HG03025 (cell line): ENCODE results near the gene LTBP1.
A peak's percentile ranks its signal among the peaks of the same experiment; 100 is the strongest.

Experiments used
- ATAC-seq: cut with Tn5 transposase; IDR thresholded peaks from one replicate; pipeline ENCODE4 v1.9.1; 2021; ENCODE audit warnings: mild to moderate bottlenecking, moderate library complexity; ENCODE audit not compliant: unreplicated experiment, low FRiP score

LTBP1 gene

DNA sequence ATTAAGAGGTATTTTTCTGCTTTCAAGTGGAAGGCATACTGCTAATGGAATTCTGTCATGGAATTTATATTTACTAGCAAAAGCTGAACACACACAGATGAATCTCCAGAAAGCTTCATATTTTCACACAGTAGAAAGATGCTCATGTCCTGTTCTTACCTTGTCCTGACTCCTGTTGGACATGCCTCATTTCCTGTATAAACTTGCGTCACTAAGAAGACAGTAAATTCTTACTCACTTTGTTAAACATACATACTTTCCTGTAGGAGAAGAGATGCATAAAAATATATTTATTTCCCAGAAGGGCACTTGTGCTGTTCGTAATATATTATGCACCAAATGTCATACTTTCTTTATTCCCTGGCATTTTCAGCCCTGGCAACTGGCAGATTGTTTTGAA is 291.4 kb downstream of the LTBP1 start:
- no peak for ATAC-seq

DNA sequence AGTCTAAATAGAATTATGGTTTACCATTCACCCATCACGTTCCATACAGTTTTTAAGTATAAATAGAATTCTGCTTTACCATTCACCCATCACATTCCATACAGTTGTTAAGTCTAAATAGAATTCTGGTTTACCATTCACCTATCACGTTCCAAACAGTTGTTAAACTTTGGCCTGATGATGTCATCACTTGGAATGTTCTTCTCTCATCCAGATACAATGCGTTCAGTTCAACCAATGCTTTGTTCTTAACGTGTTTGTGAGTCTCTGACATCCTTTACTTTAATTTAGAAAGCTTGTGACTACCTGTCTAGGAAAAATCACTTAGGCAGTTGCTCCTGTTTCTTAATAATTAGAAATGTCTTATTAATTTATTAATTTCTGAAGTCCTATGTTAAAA is 293.4 kb downstream of the LTBP1 start:
- ATAC-seq: no peak

DNA sequence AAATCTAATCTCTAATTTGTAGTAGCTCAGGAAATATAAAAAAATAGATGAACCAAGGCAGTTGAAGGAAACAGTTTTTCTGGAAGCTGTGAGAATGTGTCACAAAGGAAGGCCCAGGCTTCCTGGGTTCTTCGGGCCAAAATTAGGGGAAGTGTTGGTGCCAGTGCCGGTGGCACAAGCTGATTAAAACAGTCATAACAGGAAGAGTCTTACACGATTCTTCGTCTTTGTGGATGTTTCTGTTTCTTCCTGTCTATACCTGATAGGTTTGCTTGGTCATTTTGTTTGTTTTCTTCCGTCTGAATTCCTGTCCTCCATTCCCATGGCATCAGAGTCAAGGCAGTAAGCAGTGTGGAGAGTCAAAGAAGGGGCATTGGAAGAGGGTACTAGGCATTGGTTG is 294.3 kb downstream of the LTBP1 start:
- ATAC-seq: no peak

DNA sequence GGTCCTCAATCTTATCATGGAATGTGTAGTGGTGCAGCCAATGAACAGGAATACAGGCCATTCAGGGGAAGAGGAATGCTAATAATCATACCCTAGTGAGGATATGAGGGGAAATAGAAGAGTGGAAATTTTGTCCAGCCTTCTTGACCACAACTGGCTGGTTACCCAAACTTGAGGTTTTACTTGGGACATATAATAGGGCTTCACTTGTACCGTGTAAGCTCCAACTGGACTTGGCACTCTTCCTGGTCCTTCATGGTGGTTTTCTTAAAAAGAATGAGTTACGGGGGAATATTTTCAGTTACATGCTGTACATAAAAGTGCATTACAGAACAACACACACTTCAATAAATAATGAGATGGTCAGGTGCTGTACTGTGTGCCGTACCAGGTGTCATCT is 294.8 kb downstream of the LTBP1 start:
- no peak for ATAC-seq

DNA sequence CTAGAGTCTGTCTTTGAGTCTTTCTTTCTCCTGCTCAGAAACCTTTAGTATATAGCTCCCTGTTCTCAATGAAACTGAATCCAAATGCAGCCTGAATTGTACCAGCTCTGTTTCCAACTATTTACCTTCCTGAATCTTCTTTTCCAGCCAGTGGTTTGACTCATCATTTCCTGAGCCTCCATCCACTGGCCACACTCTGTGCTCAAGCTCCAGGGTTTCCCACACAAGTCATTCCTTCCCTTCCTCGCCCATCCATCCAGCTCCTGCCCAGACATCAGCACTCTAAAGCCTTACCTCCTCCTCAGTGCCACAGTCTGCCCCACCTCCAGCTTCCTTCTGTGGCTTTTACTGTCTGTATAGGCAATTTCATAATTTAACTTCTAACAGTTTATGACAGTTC is 296.1 kb downstream of the LTBP1 start:
- no peak for ATAC-seq

DNA sequence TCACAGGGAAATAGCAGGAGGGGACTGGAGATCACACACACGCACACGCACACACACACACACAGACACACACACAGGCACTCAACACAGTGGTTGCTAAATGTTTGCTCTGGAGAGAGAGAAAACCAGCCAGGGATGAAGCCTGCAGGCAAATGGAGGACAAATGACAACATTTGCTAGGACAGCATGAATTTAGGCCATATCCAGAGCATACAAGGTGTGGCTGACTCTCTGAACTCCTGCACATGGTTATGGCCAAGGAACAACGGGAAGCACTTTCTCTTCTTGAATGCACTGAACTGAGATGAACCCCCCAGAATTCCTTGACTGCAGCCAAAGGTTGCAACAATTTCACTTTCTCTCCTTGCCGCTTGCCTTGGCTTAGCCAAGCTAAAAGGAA is 299.7 kb downstream of the LTBP1 start:
- no peak for ATAC-seq

DNA sequence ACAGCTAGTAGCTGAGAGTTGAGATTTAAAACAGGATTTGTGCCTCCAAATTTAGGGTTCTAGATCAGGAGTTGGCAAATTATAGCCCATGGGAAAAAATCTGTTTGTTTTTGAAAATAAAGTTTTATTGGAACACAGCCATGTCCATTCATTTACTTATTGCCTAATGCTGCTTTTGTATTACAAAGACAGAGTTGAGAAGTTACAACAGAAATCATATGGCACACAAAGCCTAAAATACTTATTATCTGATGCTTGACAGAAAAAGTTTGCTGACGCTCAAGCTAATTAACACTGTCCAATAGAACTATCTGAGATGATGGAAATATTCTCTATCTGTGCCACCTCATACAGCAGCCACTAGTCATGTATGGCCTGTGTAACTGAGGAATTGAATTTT is 300.6 kb downstream of the LTBP1 start:
- no peak for ATAC-seq

DNA sequence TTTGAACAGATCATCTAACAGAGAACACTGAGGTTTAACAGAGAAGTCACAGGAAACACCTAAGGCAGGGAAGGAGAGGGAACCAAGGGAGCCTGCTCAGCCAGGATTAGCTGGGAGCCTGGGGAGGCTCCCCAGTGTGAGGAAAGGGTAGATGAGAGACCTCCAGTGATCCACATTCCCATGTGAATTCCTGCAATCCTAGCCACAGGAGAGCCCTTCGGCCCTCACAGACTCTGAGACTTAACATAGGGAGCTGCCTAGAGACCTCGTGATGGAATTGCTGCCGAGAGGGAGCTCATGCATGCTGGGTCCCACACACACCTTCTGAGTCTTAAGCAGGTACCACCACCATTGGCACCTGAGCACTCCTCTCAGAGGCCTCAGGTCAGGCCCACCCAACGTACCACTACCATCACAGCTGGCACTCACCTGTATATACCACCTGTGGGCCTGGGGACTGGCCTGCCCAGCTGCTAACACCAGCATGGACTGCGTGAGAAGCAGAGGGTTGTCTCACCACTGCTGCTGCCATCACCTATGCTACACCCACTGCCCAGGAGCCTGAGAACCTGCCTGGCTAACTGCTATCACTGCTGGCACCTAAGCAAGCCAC is 303.8 kb downstream of the LTBP1 start:
- ATAC-seq: no peak

DNA sequence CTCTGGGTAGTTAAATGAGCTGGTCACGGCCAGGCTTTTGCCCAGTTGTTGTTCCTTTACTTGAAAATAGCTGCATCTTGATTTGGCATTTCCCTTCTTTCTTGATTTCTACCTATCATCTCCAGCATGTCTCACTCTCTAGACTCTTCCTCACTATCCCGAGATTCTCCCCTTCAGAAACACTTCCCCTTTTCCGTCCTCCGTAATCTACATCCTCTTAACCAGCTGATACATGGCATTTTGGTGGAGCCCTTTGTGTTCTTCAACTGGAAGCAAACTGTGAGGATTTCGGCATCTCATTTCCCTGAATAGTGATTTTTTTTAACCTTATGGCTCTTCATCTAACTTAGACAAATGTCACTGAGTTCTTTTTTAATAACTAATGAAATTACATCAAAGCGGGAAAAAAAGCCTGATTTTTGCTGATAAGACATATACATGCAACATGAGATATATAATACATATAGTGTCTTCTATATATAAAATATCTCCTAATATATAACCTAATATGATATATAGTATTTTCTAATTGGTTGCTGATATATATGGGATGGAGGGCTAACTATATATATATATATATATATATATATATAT is 309.5 kb downstream of the LTBP1 start:
- no peak for ATAC-seq

DNA sequence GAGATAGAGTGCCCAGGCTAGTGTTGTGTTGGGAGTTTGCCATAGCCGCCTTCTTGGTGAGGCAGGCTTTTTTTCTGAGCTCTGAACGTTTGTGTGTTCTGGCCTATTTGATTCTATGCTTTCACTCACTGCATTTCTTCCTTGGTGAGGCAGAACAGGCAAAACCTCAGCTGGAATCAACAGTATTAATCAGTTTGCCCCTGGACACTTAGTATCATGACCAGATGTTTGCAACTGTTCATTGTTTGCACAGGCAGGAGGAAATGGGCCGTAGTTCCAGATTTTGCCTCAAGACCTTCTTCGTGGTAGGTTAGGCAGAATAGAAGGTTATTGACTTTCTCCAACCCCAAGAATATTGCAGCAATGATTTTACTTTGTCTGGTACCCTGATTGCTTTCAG is 311.6 kb downstream of the LTBP1 start:
- ATAC-seq: no peak

DNA sequence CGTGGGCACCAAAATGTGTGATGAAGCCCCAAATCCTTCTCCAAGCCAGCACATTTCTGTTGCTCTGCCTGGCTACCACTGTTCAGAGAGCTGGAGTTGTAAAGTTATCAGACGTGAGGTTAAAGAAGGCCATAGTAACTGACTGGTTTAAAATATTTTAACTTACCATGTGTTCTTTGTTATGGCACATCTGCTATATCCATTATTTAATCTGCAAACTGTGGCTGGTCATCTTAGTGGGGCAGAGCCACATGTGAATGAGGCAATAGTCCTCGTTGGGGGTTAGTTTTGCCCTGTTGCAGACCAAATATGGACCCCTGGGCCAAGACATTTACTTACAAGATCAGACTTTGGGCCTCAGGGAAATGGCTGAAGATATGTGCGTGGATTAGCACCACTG is 315.3 kb downstream of the LTBP1 start:
- ATAC-seq: no peak

DNA sequence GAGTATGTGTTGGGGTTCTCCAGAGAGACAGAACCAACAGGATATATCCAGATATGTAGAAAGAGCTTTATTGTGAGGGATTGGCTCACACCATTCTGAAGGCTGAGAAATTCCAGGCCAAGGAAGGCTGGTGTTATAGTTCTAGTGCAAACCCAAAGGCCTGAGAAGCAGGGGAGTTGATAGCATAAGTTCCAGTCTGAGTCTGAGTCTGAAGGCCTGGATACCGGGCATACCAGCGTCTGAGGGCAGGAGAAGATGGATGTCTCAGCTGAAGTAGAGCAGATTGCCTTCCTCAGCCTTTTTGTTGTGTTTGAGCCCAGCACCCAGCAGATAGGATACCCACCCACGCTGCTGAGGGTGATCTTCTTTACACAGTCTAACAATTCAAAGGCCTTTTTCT is 318.0 kb downstream of the LTBP1 start:
- ATAC-seq: no peak

DNA sequence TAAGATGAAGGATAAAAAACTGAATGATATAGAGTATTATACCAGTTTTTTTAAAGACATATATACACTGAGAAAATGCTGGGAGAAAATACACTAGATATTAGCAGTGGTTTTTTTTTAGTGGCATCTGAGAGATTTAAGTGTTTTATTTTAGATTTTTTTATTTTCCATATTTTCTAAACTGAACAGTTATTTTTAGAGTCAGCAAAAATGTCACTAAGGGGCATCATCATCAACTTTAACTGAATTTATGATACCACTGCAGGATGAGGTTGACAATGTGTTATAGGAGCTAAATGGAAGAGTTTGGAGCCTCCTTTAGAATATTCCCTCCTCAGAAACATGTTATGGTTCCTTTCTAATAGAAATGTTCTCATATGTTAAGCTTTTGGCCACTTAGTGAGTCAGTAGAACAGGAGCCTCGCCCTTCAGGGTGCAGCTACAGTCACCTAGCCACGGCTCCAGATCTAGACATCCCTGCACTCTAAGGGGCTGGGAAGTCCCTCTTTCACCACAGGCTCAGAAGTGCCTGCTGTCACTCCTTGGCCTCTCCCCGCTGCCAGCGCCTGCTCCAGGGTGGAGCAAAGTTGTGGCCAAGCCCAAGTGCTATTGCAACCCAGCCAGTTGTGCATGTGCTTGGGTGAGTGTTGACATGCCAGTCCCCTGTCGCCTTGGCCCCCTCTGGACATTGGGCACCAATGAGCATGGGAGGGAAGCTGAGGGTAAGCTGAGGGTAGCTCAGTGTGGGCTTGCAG is 319.0 kb downstream of the LTBP1 start:
- no peak for ATAC-seq

DNA sequence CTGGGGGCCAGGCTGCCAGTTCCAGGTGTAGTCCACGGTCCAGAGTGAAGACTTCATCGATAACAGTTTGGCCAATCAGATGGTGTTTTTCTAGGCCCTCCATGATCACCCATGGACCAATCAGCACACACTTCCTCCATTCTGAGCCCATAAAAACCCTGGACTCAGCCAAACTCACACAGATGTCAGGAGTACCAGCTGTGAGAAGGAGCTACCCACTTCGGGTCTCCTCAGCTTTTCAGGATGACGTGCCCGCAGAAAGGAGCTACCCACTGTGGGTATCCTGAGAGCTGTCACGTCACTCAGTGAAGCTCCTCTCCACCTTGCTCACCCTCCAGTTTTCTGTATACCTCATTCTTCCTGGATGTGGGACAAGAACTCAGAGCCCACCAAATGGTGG is 319.7 kb downstream of the LTBP1 start:
- no peak for ATAC-seq

DNA sequence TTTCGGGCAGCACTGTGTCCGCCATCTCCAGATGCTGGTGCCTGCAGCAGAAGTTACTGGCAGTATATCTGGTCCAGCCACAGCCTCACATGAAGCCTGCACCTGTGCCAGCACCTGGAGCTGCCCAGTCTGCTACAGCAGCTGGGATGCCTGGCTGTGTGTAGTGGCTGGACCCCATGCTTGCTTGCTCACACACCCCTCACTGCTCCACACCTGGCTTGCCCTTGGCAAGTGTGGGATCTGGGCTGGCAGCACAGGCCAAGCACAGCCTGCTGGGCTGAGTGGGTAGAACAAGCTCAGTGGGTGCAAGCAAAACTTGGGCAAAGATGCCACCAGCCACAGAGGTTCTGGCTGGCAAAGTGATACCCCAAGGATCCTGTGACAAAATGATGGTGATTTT is 320.3 kb downstream of the LTBP1 start:
- no peak for ATAC-seq

DNA sequence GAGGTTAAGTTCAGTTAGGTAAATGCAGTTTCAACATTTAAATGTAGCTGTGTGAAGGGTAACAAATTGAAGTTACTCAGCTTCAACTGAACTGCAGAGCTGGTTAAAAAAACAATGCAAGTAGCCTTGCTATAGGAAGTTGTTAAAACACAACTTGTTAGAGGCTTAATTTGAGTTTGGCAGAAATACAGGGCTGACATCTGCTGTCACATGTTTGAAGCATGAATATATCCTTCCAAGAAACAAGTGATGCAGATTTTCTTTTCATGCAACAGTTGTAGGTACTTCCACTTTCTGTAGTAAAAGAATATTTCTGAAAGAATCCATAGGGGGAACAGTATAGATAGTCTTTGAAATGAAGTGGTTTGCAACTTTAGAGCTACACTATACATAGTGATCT is 321.0 kb downstream of the LTBP1 start:
- ATAC-seq: no peak

DNA sequence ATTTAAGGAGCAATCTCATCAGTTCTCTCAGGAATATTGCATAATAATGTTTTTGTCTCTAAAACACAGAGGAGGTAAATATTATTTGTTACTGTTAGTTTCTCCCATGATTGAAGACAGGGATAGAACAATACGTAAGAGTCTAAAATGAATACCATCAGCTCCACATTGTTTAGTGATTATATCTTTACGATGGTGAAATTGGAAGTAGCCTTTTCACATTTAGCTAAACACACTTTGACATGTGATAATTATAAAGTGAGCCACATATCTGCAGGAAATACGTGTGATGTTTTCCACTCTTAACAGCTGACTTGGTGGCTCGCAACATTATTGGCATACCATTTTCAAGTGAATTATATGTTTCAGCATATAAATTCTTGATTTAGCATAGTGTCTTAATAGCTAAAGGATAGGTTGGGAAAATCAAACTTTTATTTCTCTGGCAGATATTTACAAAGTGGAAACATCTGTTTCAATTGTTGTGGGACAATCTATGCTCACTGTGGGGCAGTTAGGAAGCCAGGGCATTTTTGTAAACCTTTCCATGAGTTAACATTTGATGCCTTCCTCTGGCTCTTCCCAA is 321.6 kb downstream of the LTBP1 start:
- no peak for ATAC-seq

DNA sequence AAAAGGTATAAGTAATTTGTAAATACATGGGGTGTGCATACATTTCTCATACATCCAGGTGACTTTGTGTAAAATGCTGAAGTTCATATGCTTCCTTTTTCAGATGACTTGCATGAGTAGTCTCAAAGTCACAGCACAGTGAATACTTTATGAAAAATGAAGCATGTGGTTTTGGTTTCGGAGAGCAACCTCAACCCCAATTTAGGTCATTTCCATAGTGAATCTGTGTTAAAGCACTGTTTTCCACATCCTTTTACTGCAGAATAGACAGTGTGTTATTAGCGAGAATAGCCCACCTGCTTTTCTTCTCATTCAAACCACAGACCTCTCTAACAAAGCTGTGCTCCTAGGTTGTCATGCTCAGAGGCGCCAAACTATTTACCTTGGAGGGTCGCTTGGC is 325.2 kb downstream of the LTBP1 start:
- ATAC-seq: peak; percentile 94

DNA sequence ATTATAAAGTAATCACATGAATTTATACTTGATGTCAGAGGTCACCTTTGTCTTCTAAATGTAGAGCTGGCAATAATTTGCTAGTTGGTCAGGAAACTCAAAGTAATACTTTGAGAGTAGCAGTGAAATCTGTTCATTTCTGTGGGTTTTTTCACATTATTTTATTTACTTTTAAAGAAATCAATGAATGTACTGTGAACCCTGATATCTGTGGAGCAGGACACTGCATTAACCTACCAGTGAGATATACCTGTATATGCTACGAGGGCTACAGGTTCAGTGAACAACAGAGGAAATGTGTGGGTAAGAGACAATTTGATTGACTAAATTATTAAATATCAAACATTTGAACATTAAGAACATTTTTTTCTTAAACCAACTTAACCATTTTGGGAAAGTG is 326.7 kb downstream of the LTBP1 start:
- no peak for ATAC-seq

DNA sequence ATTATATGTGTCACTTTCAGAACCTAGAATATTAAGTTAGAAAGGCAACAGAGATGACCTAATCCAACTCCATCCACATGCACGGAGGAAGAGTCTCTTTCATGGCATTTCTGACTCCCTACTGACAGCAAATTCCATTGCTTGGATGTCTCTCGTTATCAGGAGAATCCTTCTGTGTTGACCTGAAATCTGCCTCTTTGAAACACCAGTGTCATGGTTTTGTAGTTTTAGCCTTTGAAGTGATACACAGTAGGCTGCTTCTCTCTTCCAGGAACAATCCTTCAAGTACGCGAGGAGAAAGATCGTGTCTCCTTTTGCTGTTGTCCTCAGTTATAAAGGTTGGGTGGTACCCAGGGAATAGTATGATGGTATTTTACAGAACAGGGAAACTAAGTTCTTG is 327.8 kb downstream of the LTBP1 start:
- no peak for ATAC-seq

DNA sequence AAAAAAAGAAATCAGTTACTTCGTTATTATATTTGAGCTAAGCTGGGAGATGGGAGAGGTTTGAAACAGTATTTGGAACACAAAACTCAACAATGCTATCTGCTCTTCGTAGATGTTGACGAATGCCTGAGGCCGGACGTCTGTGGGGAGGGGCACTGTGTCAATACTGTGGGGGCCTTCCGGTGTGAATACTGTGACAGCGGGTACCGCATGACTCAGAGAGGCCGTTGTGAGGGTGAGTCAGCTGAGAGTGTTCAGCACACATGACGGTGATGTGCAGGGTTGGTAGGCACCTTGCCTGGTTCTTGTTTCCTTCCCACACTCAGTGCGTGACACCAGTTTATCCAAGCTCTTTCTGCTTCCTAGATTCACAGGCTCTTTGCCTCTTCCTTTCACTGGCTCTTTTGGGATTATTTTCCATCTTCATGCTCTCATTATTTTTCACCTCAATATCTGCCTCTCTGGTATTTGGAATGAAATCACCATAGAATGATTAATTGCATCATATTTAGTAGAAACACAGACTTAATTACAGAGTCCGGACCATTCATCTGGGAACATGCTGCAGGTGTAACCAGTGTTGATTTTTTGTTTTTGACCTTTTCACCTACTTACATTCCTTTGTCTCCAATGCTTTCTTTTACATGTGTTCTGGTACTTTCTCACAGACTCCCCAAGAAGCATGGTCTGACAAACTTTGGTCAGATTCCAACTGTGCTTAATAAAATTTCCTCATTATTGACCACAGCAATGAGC is 329.1 kb downstream of the LTBP1 start:
- ATAC-seq: no peak
